Trophoblast cell (in vitro differentiated cells and primary cell): Measurements from ENCODE around the gene MYO1F.
A peak's percentile ranks its signal among the peaks of the same experiment; 100 is the strongest.

Experiments
- DNase-seq, 2 donors: peaks; one replicate each; pipeline ENCODE4 v3.0.0-alpha.2; 2016
- H2AFZ ChIP-seq: 2 replicates; pipeline ENCODE4 v1.6.1; 2013; ENCODE audit warnings: low read length, moderate library complexity, mild to moderate bottlenecking; ENCODE audit not compliant: insufficient read depth, poor library complexity
- H2AK5ac ChIP-seq: 2 replicates; pipeline ENCODE4 v1.6.1; 2013; ENCODE audit warnings: mild to moderate bottlenecking, low read length
- H2BK120ac ChIP-seq: 2 replicates; pipeline ENCODE4 v1.6.1; 2013; ENCODE audit warnings: low read length, mild to moderate bottlenecking, moderate library complexity; ENCODE audit not compliant: insufficient read depth, poor library complexity
- H2BK12ac ChIP-seq: 2 replicates; pipeline ENCODE4 v1.6.1; 2013; ENCODE audit warnings: mild to moderate bottlenecking, low read length, moderate library complexity
- H2BK5ac ChIP-seq: 2 replicates; pipeline ENCODE4 v1.6.1; 2013; ENCODE audit warnings: low read length, low read depth, moderate library complexity, mild to moderate bottlenecking; ENCODE audit not compliant: poor library complexity
- H3K14ac ChIP-seq: 2 replicates; pipeline ENCODE4 v1.6.1; 2013; ENCODE audit warnings: mild to moderate bottlenecking, low read length
- H3K18ac ChIP-seq: 2 replicates; pipeline ENCODE4 v1.6.1; 2013; ENCODE audit warnings: mild to moderate bottlenecking, low read length
- H3K23ac ChIP-seq: 2 replicates; pipeline ENCODE4 v1.6.1; 2013; ENCODE audit warnings: low read length
- H3K27ac ChIP-seq: 2 replicates; pipeline ENCODE4 v1.5.1; 2013; ENCODE audit warnings: low read depth, mild to moderate bottlenecking, inconsistent platforms, low read length, moderate library complexity
- H3K27me3 ChIP-seq: 2 replicates; pipeline ENCODE4 v1.6.1; 2013; ENCODE audit warnings: inconsistent platforms, mild to moderate bottlenecking, low read length, moderate library complexity; ENCODE audit not compliant: insufficient read depth
- H3K36me3 ChIP-seq, 2 experiments: 1 replicate in 1 of 2; 2 replicates in 1 of 2; pipeline ENCODE4 v1.6.1; 2013; ENCODE audit warnings: low read length in 2 of 2, mild to moderate bottlenecking in 2 of 2, moderate library complexity in 1 of 2; ENCODE audit not compliant: insufficient read depth in 2 of 2, control insufficient read depth in 1 of 2
- H3K4ac ChIP-seq: 2 replicates; pipeline ENCODE4 v1.6.1; 2013; ENCODE audit warnings: low read depth, mild to moderate bottlenecking, low read length, moderate library complexity
- H3K4me1 ChIP-seq, 2 experiments: 1 replicate in 1 of 2; 2 replicates in 1 of 2; pipeline ENCODE4 v1.6.1; 2013; ENCODE audit warnings: low read length in 2 of 2, mild to moderate bottlenecking in 2 of 2, moderate library complexity in 1 of 2; ENCODE audit not compliant: insufficient read depth in 2 of 2, control insufficient read depth in 1 of 2
- H3K4me2 ChIP-seq: 2 replicates; pipeline ENCODE4 v1.6.1; 2013; ENCODE audit warnings: inconsistent platforms, mild to moderate bottlenecking, low read length, moderate library complexity
- H3K4me3 ChIP-seq: 2 replicates; pipeline ENCODE4 v1.5.1; 2013; ENCODE audit warnings: mild to moderate bottlenecking, low read depth, low read length, inconsistent platforms
- H3K79me1 ChIP-seq: one replicate; pipeline ENCODE4 v1.6.1; 2013; ENCODE audit warnings: low read length
- H3K79me2 ChIP-seq: 2 replicates; pipeline ENCODE4 v1.6.1; 2013; ENCODE audit warnings: low read length, mild to moderate bottlenecking; ENCODE audit not compliant: control insufficient read depth, insufficient read depth, poor library complexity
- H3K9ac ChIP-seq: 2 replicates; pipeline ENCODE4 v1.6.1; 2013; ENCODE audit warnings: mild to moderate bottlenecking, low read length
- H3K9me3 ChIP-seq: 2 replicates; pipeline ENCODE4 v1.6.1; 2013; ENCODE audit warnings: low read depth, mild to moderate bottlenecking, control low read depth, inconsistent platforms, low read length; ENCODE audit not compliant: insufficient read depth
- H4K12ac ChIP-seq: 2 replicates; pipeline ENCODE4 v1.6.1; 2013; ENCODE audit warnings: low read depth, mild to moderate bottlenecking, low read length, moderate library complexity
- H4K8ac ChIP-seq: 2 replicates; pipeline ENCODE4 v1.6.1; 2013; ENCODE audit warnings: low read depth, mild to moderate bottlenecking, low read length, moderate library complexity
- H4K91ac ChIP-seq: one replicate; pipeline ENCODE4 v1.6.1; 2013; ENCODE audit warnings: low read depth, mild to moderate bottlenecking, low read length, moderate library complexity
- WGBS: extraction: QIAGEN DNeasy Blood & Tissue Kit; methylation state at CpG from one replicate; pipeline ENCODE4 v1.1.7; 2013; ENCODE audit warnings: missing lambda C conversion rate; ENCODE audit not compliant: insufficient read length, insufficient coverage; ENCODE audit errors: extremely low coverage; 5-methylcytosine and 5-hydroxymethylcytosine counted together

Gene MYO1F

GRCh38 chr19:8611391-8611876 lies 34.2 kb upstream of the MYO1F start:
- Histone ChIP-seq H3K4me3 (no peak overlapping the region), H3K9ac (no peak overlapping the region)
- no CpG with 5 or more reads among the region's 18 CpGs for WGBS

DNA sequence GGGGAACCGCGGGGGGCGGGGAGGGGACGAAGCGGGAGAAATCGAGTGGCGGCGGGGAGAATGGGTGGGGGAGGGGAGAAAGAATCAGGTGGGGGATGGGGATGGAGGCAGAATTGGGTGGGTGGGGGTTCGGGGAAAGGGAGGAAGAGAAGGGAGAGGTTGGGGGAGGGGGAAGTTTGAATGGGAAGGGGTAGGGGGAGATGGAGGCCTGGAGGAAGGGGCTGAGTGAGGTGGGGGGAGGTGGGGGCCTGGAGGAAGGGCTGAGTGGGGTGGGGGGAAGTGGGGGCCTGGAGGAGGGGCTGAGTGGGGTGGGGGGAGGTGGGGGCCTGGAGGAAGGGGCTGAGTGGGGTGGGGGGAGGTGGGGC lies 33.7 kb upstream of the MYO1F start:
- peaks cover 10% of the 10 kb centered on the region for H3K79me2 ChIP-seq
- peaks cover 14% of the 10 kb centered on the region for H3K79me1 ChIP-seq
- no peak overlapping the region for H2BK120ac ChIP-seq
- DNase-seq: no peak
- no peak overlapping the region for H3K4ac ChIP-seq
- H3K23ac ChIP-seq: no peak overlapping the region
- H3K27me3 ChIP-seq: no peaks in the 10 kb centered on the region
- H2BK12ac ChIP-seq: no peak overlapping the region
- H3K18ac ChIP-seq: no peak overlapping the region
- peaks cover 9 to 10% of the 10 kb centered on the region in 2 experiments for H3K4me1 ChIP-seq
- H2BK5ac ChIP-seq: no peak overlapping the region
- peak overlapping the region; percentile 94 for H3K4me3 ChIP-seq
- H3K36me3 ChIP-seq: no peaks in the 10 kb centered on the region
- peak overlapping the region; percentile 94 for H3K4me2 ChIP-seq
- no peak overlapping the region for H2AK5ac ChIP-seq
- 100% methylated on average over 1 of the region's 9 CpGs for WGBS
- no peak overlapping the region for H4K12ac ChIP-seq
- H4K8ac ChIP-seq: no peak overlapping the region
- no peak overlapping the region for H4K91ac ChIP-seq
- peaks cover 3% of the 10 kb centered on the region for H3K9me3 ChIP-seq
- H3K9ac ChIP-seq: no peak overlapping the region
- H3K27ac ChIP-seq: no peak overlapping the region
- H3K14ac ChIP-seq: no peak overlapping the region
- H2AFZ ChIP-seq: no peak overlapping the region

More at GRCh38 chr19:8611391-8611876, 34.2 kb upstream of the MYO1F start:
- H4K12ac ChIP-seq: no peak overlapping the region
- peaks cover 9 to 10% of the 10 kb centered on the region in 2 experiments for H3K4me1 ChIP-seq
- no peak overlapping the region for H2AK5ac ChIP-seq
- no peak overlapping the region for H4K91ac ChIP-seq
- no peak overlapping the region for H3K4ac ChIP-seq
- peaks cover 14% of the 10 kb centered on the region for H3K79me1 ChIP-seq
- H3K79me2 ChIP-seq: peaks cover 10% of the 10 kb centered on the region
- no peak overlapping the region for H3K27ac ChIP-seq
- no peak for DNase-seq
- H2BK12ac ChIP-seq: no peak overlapping the region
- H3K23ac ChIP-seq: no peak overlapping the region
- H3K36me3 ChIP-seq: no peaks in the 10 kb centered on the region
- H3K14ac ChIP-seq: no peak overlapping the region
- H3K27me3 ChIP-seq: no peaks in the 10 kb centered on the region
- no peak overlapping the region for H2BK5ac ChIP-seq
- no peak overlapping the region for H3K4me2 ChIP-seq
- H3K9me3 ChIP-seq: peaks cover 3% of the 10 kb centered on the region
- no peak overlapping the region for H3K18ac ChIP-seq
- no peak overlapping the region for H4K8ac ChIP-seq
- no peak overlapping the region for H2AFZ ChIP-seq
- no peak overlapping the region for H2BK120ac ChIP-seq

GRCh38 chr19:8610041-8610935 lies 33.0 kb upstream of the MYO1F start, which contains the start of gene ADAMTS10:
Gene ADAMTS10, minus strand, starts transcription at chr19:8610715. Its CDS starts 5,005 bp downstream, at chr19:8605710.
- Histone ChIP-seq H3K4ac (peak within 1 kb of the TSS; percentile 53), H3K23ac (no peak within 1 kb of the TSS), H2BK12ac (peak within 1 kb of the TSS; percentile 29), H3K9me3 (peaks cover 5% of the 10 kb centered on the region), H3K4me1 (peaks cover 9 to 10% of the 10 kb centered on the region in 2 experiments), H3K14ac (peak within 1 kb of the TSS; percentile 95), H3K79me2 (peaks cover 10% of the 10 kb centered on the region), H2BK120ac (peak within 1 kb of the TSS; percentile 60), H3K27ac (peak within 1 kb of the TSS; percentile 74), H3K18ac (peak within 1 kb of the TSS; percentile 38), H3K4me2 (peak within 1 kb of the TSS; percentile 94), H3K79me1 (peaks cover 14% of the 10 kb centered on the region), H3K36me3 (peaks cover 0 to under 1% of the 10 kb centered on the region in 2 experiments), H2AK5ac (peak within 1 kb of the TSS; percentile 38), H3K9ac (peak within 1 kb of the TSS; percentile 6), H3K4me3 (peak within 1 kb of the TSS; percentile 94), H2AFZ (peak within 1 kb of the TSS; percentile 70), H4K12ac (peak within 1 kb of the TSS; percentile 75), H3K27me3 (no peaks in the 10 kb centered on the region), H2BK5ac (peak within 1 kb of the TSS; percentile 10), H4K8ac (peak within 1 kb of the TSS; percentile 84), H4K91ac (peak within 1 kb of the TSS; percentile 82)
- DNase-seq: no peak
- no CpG with 5 or more reads among the region's 74 CpGs for WGBS

DNA sequence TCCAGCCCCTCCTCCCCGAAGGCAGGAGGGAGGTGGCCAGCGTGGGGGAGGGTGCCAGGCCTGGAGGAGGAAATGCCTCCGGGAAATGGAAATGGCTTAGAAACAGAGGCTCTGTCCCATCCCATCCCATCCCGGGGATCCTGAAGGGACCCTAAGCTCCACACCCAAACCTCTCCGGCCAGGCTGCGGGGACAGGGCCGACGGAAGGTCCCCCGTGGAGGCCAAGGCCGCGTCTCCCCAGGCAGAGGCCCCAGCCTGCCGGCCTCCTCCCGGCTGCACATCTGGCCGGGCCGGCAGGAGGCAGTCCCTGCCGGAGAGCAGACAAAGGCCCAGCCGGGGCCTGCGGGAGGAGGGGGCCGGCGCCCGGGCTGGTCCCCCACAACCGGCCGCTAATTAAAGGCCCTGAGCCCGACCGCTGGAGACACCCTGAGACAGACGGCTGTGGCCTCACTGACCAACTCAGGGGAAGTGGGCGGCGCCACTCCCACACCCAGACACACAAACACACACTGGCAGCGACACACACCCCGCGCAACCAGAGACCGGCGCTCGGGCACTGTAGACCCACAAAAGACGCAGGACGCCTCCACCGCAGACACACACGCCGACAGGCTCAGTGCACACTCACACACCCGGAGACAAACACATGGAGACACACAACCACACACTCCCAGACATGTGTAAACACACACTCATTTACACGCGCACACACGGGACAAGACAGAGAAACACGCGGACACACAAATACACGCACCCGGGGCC lies 32.2 kb upstream of the MYO1F start:
- peak overlapping the region; percentile 29 for H2BK12ac ChIP-seq
- H4K91ac ChIP-seq: peak overlapping the region; percentile 82
- peak overlapping the region; percentile 43 for H3K18ac ChIP-seq
- H3K4me2 ChIP-seq: peak overlapping the region; percentile 94
- peaks cover 8% of the 10 kb centered on the region for H3K9me3 ChIP-seq
- peak overlapping the region; percentile 70 for H2AFZ ChIP-seq
- peak overlapping the region; percentile 75 for H4K12ac ChIP-seq
- peaks cover 10% of the 10 kb centered on the region for H3K79me2 ChIP-seq
- H4K8ac ChIP-seq: peak overlapping the region; percentile 84
- H3K4me3 ChIP-seq: peak overlapping the region; percentile 94
- peaks cover 14% of the 10 kb centered on the region for H3K79me1 ChIP-seq
- H3K4me1 ChIP-seq: peaks cover 9 to 10% of the 10 kb centered on the region in 2 experiments
- peak overlapping the region; percentile 74 for H3K27ac ChIP-seq
- peak overlapping the region; percentile 38 for H2AK5ac ChIP-seq
- no peak overlapping the region for H3K23ac ChIP-seq
- H3K14ac ChIP-seq: peak overlapping the region; percentile 95
- H2BK120ac ChIP-seq: peak overlapping the region; percentile 60
- H3K36me3 ChIP-seq: peaks cover 4 to 6% of the 10 kb centered on the region in 2 experiments
- WGBS: no CpG with 5 or more reads among the region's 47 CpGs
- H3K9ac ChIP-seq: peak overlapping the region; percentile 69
- DNase-seq: no peak
- peak overlapping the region; percentile 42 for H2BK5ac ChIP-seq
- H3K27me3 ChIP-seq: no peaks in the 10 kb centered on the region
- peak overlapping the region; percentile 53 for H3K4ac ChIP-seq
